GM19043 (cell line): ENCODE results near the gene CREB3L2.
"Not testable (repeated sequence)": the region's sequence is repeated elsewhere in the genome, so short reads cannot be mapped to it uniquely, and the experiment has no call there.

ENCODE experiments used
- ATAC-seq: cut with Tn5 transposase; IDR thresholded peaks from one replicate; pipeline ENCODE4 v1.9.1; 2021; ENCODE audit warnings: low read depth; ENCODE audit not compliant: unreplicated experiment

CREB3L2 gene

GRCh38 chr7:137913985-137914384 is 87.9 kb downstream of the CREB3L2 start:
- no peak for ATAC-seq

DNA sequence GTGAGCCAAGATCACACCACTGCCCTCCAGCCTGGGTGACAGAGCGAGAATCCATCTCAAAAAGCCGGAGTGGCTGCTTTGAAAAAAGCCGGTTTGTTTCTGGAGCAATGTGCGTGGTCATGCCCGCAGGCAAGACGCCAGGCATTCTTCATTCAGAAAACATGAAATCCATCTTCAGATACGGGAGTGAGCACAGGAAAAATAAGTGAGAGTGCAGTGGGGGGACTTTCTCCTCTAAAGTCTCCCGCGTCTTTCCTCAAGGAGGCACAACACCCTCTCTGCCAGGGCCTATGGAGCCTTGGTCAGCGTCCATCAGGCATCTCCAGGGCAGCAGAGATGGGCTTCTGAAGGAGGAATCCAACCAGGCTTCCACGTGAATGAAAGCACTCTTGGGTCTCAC is 92.8 kb downstream of the CREB3L2 start:
- no peak for ATAC-seq

DNA sequence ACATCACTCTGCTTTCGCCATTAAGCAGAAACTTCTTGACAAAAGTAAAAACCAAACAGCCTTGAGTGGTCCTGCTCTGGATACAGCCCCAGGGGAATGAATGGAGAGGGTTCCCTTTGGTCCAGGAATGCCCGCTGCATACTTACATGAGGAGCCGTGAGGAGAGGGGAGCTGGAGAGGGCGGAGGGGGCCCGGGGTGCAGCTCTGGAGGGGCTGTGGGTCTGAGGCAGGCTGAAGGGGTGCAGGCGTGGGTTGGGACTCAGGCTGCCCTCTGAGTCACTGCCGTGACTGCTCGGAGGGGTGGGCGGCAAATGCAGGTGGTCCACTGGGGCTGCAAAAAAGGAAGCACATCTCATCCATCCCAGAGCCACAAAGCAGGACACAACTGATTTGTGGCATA is 93.8 kb downstream of the CREB3L2 start:
- ATAC-seq, result no peak

DNA sequence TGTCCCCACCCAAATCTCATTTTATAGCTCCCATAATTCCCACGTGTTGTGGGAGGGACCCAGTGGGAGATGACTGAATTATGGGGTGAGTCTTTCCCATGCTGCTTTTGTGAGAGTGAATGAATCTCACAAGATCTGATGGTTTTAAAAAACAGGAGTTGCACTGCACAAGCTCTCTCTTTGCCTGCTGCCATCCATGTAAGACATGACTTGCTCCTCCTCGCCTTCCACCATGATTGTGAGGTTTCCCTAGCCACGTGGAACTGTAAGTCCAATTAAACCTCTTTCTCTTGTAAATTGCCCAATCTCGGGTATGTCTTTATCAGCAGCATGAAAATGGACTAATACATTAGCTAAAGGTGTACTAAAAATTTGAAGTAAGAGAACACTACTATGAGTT is 95.2 kb downstream of the CREB3L2 start:
- ATAC-seq, result not testable (repeated sequence)

DNA sequence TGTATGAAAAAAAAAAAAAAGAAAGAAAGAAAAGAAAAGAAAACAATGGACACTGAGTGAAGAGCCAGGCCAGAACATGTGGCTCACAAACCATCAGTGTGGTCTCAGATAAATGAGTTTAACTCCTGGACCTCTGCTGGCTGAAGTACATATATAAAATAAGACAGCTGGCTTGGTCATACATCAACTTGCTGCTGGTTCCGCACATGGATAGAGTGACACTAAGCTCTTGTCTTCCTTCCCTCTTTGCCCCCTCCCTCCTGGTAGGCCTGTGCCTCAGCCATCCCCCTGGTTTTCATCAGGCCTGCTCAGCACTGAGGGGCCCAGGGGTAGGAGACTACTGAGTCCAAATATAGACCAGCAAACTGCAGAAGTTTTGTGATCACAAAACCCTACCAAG is 97.1 kb downstream of the CREB3L2 start:
- no peak for ATAC-seq

DNA sequence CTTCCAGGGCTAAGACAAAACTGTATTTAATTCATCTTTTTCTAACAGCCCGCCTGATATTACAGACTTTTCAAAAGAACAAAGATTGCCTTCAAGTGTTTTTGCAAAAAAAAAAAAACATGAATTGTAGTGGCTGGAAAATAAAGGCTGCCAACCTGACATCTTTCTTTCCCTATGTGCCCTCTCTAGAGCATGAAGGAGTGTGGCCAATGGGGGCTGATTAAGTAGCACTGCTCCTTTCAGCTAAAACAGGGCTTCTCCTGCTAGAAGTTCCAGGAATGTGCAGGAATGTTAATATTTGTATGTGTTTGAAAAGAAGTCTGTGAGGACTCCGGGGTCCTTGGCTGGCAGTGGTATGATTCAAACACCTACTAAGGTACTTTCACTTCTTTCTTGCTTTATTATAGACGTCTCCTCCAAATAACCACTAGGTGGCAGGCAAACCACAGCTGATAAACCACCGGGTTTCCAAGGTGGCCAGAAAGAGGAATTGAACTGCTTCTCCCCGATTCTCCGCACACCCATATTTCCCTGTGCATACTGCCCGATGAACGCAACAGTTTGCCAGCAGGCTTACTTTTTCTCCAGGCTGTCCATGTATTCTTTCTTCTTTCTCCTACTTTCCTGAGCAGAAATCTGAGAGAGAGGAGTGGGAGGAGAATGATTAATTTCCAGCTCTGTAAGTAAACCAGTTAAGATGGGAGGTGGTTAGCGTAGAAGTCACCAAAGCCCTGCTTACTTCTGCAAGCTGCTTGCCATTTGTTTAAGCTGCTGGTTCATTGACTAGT is 98.3 kb downstream of the CREB3L2 start:
- peak; percentile 80 for ATAC-seq

DNA sequence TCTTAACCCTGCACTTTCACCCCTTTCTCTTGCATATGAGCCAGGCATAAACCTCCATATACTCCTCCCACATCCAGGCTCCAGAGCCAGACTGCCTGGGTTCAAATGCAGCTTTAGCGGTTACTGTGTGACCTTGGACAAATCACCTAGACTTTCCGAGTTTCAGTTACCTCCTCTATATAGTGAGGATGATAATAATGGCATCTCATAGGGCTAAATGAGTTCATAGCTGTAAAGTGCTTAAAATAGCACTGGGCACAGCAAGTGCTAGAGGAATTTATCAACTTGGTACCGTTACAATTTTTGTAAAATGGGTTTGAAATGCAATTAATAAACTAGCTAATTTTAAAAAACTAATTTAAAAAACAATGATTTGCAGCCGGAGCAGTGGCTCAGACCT is 101.7 kb downstream of the CREB3L2 start:
- ATAC-seq, result no peak

- peak; percentile 51 for ATAC-seq
Measured at GRCh38 chr7:137898839-137899721, 102.8 kb downstream of the CREB3L2 start.

DNA sequence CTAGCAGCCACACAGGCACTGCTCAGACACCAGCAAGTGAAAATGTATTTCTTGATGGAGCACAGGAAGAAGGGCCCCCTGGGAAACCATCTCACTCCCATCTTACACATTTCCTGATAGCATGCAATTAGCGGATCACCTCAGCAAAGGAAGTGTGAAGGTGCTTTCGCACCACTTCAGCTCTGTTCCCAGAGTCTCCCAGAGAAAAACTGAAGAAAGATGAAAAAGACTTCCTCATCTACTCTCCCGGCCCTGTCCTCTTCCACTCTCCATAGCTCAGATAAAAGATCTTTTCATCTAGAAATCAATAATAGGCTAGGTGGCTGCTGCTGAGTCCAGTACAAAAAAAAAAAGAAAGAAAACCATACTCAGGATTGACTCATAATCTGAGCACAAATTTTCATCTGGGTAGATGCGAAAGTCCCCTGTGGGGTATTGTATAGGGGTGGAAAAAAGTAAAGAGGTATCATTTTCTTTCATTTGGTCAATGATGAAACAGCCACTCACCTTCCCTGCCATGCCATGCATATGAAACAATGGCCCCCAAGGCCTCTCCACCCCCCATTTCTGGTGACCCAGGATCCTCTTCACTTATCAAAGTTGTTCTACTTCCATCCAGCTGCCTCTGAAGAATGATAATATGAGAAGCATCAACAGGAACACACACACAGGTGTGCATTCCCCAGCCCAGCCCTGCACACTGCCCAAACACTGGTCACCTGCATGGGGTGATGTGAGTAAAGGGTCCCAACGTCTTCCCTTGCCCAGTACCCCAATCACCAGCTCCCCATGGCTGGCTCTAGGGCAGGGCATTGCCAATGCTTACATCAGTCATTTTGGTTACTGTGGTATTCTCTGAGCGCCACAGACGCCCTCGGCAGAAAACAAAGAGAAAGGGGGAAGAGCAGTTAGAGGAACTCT is 106.3 kb downstream of the CREB3L2 start:
- peak; percentile 64 for ATAC-seq

GRCh38 chr7:137893143-137893742 is 108.6 kb downstream of the CREB3L2 start:
- ATAC-seq, result no peak

GRCh38 chr7:137891016-137891655 is 110.8 kb downstream of the CREB3L2 start:
- no peak for ATAC-seq

DNA sequence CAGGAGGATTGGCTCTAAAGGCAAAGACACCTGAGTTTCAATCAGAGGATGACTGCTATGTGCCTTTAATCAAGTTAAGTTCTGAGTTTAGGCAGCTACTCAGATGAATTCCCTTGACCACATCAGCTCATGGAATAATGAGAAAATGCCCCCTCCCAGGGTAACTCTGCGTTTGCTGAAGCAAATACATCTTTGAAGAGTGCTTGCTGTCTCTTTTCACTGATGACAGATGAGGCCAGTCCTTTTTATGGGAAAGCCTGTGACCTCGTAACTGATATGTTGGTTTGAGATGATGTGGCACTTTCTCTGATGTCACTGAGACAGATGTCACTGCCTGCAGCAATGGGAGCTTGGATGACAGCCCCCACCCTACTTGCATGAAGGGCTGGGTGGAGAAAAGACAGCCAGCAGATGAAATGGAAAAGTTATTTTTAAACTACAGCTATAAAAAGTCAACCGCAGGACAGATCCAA is 111.4 kb downstream of the CREB3L2 start:
- ATAC-seq, result no peak

GRCh38 chr7:137888241-137888640 is 113.6 kb downstream of the CREB3L2 start:
- no peak for ATAC-seq

DNA sequence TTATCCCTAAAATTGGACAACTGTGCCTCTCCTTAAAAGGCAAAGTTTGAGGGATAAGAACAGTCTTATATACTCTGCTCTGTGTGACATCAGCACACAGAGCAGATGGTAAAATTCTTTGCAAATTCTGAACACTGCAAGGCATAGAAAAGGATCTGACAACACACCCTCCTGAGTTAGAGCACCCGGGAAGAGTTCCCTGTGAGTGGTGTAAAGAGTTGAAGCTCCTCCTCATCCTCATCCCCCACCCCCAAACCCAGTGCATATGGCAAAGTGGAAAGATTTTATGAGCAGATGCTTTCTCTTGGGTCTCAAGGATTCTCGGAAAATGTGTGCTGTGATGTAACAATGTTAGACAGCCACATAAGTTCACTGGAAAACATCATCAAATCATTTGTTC is 115.1 kb downstream of the CREB3L2 start:
- no peak for ATAC-seq

- no peak for ATAC-seq
Measured at GRCh38 chr7:137886281-137886680, 115.6 kb downstream of the CREB3L2 start.

GRCh38 chr7:137885678-137886077 is 116.2 kb downstream of the CREB3L2 start:
- ATAC-seq, result no peak

DNA sequence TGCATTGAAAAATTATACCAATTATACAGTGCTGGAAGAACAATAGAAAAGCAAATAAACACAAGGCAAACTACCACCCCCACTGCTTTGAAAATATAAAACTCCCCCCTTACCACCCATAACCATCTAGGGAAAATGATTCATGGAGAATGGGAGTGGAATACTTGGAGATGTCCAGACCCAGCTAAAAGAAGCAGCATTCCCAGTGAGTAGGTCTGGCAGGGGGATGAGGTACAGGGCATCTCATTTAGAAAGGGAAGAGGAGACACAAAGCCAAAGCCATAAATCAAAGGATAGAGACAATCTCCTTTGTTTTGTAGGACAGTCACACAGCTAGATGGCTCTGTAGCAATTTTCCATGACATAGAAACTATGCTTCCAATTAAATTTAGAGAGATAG is 119.1 kb downstream of the CREB3L2 start:
- no peak for ATAC-seq

GRCh38 chr7:137882261-137882668 is 119.6 kb downstream of the CREB3L2 start:
- ATAC-seq, result peak; percentile 91

DNA sequence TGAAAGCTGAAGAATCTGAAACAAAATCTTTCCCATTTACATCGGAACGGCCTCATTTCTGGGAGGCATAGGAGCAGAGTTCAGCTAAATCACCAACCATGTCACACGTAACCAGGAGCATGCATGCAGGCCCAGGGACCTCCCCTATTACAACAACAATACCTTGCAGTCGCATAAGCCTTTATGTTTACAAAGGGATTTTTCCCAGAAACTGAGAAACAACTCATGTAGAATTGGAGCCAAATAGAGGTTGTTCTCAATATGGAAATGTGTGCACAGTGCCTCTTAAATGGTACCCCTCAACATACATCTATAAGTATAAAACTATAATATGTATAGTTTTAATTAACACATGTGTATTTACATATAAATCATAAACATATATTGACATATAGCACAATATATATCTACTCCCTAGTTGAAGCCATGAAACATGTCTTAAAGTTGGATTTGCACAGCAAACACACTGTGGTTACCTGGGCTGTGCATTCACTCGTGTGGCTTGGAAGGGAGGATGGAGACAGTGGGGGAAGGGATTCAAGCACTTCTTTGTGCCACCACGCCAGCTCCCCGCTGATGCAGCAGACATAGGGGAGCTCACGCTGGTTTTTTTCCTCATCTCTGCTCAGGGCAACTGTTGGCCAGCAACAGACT is 120.2 kb downstream of the CREB3L2 start:
- peak; percentile 3 for ATAC-seq
